H1 (cell line): ENCODE results near the gene LGALS3. TPM values are rescaled to one million over a fixed set of nuclear protein-coding genes. Genes with fewer than 3 reads are reported as not detected.

Experiments
- CBX8 ChIP-seq: fragments of 300-800, 300-1000 bp; sonication (generic); IDR thresholded peaks from 2 replicates; pipeline ENCODE4 v1.7.1; 2016; ENCODE audit warnings: low read depth, low read length, borderline replicate concordance
- CHD7 ChIP-seq: fragments of 300-600 bp; sonication (generic); IDR thresholded peaks from 2 replicates; pipeline ENCODE4 v1.7.1; 2012; ENCODE audit warnings: low read length, moderate library complexity, mild to moderate bottlenecking, inconsistent platforms; ENCODE audit not compliant: insufficient replicate concordance
- JUN ChIP-seq: IDR thresholded peaks from 2 replicates; pipeline ENCODE4 v1.6.1; 2011; ENCODE audit warnings: low read depth, mild to moderate bottlenecking, improper control_type of control experiment, low read length
- JUND ChIP-seq: IDR thresholded peaks from 2 replicates; pipeline ENCODE4 v1.6.1; 2011; ENCODE audit warnings: mild to moderate bottlenecking, improper control_type of control experiment, low read length
- POLR2AphosphoS5 ChIP-seq: IDR thresholded peaks from 2 replicates; pipeline ENCODE4 v1.6.1; 2011; ENCODE audit warnings: low read depth, low read length
- TAF7 ChIP-seq: optimal IDR thresholded peaks from 2 replicates; pipeline ENCODE3; 2011; ENCODE audit warnings: low read depth, mild to moderate bottlenecking, inconsistent platforms, low read length, moderate library complexity, borderline replicate concordance
- polyA plus RNA-seq, 7 experiments: library from polyadenylated mRNA; depleted of rRNA in 3 of 7; stranded (reverse) in 5 of 7; unstranded in 2 of 7; fragments of >200 nt in 5 of 7; fragments of 200-250 nt in 2 of 7; gene quantifications; 1 replicate in 5 of 7; 2 replicates in 1 of 7; 4 replicates in 1 of 7; pipeline versions ENCODE4 v1.2.1 to v1.2.3, GENCODE V29; 2011 to 2013; ENCODE audit warnings: missing spikeins in 2 of 7, mixed read lengths in 2 of 7
- total RNA-seq: library from RNA; stranded (reverse); fragmentation: NEBNext Ultra II Directional; extraction: Animal tissue kit (Norgen Biotek cat#: 25700); gene quantifications from 2 replicates; pipeline ENCODE4 v1.2.1, GENCODE V29; 2021

The LGALS3 gene
- total and polyA plus RNA-seq, 2 of the 8 experiments (the other 6 are each of a cell fraction or from before 2014, with no cell fraction given) = 9.7 to 14.5 TPM

GRCh38 chr14:55124774-55125386 lies 4.2 kb upstream of the LGALS3 start (continued):
- TF ChIP-seq CHD7 (no peak), CBX8 (no peak), POLR2AphosphoS5 (no peak), JUN (no peak), JUND (no peak), TAF7 (no peak)
